NCI-H1694 treated with DMSO at 0.1 percent for 48 hours (cell line): ENCODE measurements around the gene NIFK.
"Not testable (repeated sequence)": the region's sequence is repeated elsewhere in the genome, so short reads cannot be mapped to it uniquely, and the experiment has no call there.

Experiments
- DNase-seq: peaks from one replicate; lab custom pipeline; 2025; lab: John Stamatoyannopoulos, UW

NIFK gene

DNA sequence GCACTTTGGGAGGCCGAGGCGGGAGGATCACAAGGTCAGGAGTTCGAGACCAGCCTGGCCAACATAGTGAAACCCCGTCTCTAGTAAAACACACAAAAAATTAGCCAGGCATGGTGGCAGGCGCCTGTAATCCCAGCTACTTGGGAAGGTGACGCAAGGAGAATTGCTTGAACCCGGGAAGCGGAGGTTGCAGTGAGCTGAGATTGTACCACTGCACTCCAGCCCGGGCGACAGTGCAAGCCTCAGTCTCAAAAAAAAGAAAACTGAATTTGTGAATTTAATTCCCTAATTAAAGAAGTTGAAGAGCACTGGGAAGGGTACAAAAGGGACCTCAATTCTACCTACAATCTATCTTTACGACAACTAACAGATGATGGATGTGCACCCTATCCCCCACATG is 2.1 kb downstream of the NIFK start:
- DNase-seq = not testable (repeated sequence)

DNA sequence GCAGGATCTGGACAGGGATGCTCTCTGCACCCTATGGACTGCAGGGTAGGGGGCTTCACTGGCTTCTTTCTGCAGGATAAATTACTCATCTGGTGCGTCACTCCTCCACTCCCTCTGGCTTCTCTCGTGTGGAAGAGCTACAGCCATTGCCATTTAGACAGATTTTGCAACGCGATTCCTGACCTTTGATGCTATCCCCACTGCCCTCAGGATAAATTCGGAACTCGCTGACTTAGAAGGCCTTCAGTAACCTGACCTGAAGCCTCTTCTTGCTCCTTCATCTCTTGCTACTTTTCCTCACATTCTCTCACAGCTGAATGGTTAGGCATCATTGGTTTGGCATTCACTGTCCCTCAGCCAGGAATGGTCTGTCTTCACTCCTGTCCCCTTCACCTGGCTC is 5.3 kb downstream of the NIFK start:
- no peak for DNase-seq

GRCh38 chr2:121727950-121728349 is 8.7 kb downstream of the NIFK start:
- no peak for DNase-seq

DNA sequence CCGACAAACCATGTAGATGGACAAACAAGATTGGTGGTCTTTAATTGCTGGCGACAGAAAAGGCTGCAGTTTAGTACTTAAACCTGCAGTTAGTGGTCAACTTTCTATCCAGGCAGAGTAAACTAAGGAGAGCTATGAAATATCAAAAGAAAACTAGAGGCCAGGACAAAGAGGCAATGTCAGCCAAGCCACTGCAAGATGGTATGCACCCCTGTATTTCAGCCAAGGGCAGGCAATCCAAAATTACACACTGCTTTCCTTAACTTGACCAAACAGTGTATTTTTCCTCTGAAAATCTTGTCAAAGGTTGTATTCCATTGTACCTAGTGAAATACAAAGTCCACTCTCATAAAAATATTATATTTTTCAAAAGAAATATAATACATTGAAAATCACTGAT is 9.3 kb downstream of the NIFK start:
- no peak for DNase-seq

DNA sequence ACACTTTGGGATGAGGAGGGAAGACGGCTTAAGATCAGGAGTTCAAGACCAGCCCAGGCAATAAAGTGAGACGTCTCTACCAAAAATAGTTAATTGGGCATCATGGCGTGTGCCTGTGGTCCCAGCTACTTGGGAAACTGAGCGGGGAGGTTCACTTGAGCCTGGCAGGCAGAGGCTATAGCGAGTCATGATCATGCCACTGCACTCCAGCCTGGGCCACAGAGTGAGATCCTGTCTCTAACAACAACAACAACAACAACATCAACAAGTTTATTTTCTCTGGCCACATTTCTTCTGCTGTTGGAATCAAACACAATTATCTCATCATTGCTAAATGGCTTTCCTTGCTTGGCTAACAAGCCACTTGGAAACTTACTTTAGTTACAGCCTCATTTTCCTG is 13.4 kb downstream of the NIFK start:
- DNase-seq = no peak

DNA sequence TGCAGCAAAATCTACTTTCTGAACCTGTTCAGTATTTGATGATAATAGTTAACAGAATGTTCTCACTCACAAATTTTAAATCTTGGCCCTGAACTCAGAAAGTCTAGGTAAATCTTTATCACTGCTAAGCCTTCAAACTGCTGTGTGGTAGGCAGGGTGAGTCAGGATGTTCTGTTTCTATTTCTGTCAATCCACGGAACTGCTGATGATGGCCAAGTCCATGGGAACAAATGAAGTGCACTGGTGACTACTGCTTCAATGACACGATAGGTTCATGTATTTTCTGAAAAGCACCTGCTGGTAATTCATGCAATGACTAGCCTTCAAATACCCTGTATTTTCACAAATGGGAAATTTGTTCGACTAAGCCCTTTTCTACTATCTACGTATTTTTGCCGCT is 14.2 kb downstream of the NIFK start:
- no peak for DNase-seq

DNA sequence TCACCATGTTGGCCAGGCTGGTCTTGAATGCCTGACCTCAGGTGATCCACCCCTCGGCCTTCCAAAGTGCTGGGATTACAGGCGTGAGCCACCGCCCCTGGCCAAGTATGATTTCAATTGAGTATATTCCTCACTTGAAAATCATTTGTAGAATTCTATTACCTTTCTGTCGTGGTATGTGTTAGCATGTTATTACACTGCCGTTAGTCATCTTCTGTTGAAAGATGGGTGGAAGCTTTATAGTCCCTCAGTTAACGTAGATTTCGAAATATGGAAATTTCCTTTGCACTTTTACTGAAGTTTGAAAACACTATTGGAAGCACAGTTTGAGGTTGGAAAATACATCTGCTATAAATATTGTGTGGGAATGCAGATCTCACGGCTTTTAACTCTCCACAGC is 14.7 kb downstream of the NIFK start:
- DNase-seq = no peak

- no peak for DNase-seq
These were observed 19.1 kb downstream of the NIFK start for GRCh38 chr2:121717529-121717928.

GRCh38 chr2:121716126-121716525 is 20.5 kb downstream of the NIFK start:
- DNase-seq = no peak

- not testable (repeated sequence) for DNase-seq
These were observed 25.2 kb downstream of the NIFK start for GRCh38 chr2:121711481-121711880.

- DNase-seq = no peak
These were observed 26.1 kb downstream of the NIFK start for GRCh38 chr2:121710470-121711170.

DNA sequence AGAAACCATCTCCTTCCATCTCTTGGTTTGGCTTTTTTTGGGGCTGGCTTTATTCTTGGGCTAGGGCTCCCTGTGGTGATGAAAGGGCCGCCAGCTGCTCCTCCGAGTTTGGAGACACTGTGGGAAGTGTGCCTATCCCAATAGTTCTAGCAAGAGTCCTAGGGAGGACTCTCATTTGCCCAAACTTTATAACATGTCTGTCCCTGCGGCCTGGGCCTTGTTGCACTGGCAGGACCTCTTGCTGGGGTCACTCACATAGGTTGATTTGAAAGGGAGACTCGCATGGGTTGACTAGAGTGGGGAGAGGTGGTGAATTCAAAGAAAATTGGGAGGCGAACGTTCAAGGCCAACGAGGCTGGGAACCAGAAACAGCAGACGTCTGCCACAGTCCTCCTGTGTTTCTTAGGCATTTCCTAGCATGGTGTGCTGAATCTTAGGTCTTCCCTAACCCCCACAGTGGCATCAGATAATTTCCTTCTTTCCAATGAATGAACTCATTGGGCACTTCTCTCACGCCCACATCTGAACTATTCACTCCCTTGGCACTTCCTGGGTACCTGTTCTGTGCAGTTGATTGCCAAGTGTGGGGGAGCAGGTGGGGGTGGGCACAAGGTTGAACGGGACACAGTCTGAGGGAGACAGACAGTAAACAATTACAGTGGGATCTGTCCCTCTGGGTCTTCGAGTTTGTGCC is 26.8 kb downstream of the NIFK start:
- no peak for DNase-seq

GRCh38 chr2:121707920-121708361 is 28.7 kb downstream of the NIFK start:
- no peak for DNase-seq

GRCh38 chr2:121707344-121707919 is 29.2 kb downstream of the NIFK start:
- DNase-seq = no peak

- no peak for DNase-seq
These were observed 30.7 kb downstream of the NIFK start for GRCh38 chr2:121705958-121706357.

DNA sequence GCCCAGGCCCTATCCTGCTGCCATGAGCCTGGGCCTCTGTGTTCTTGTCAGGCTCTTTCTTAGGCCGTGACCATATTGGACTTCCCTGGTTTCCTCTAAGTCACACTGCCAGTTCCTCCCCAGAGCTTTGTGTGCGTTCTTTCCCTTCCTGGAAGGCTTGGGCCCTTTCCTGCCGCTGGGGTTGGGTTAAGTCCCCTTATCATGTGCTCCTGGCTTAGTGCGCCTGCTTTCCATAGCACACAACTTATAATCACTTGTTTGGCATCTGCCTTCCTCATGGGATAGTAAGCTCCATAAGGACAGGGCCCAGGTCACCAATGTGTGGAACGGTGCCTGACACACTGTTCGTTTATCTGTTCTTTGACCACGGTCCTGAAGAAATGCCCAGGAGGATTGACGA is 31.3 kb downstream of the NIFK start:
- DNase-seq = no peak

DNA sequence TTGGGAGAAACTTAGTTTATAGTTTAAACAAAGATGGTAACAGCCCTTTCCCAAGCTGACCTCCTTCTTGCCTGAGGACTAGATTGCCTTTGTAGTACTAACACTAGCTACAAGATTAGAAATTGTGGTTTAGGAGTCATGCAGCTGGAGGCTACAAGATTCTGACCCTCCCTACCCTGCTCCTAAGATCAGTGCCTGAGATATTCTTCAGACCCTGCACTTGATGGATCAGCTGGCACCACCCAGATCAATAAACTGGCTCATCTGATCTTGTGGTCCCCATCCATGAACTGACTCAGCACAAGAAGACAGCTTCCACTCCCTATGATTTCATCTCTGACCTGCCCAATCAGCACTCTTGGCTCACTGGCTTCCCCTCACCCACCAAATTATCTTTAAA is 34.9 kb downstream of the NIFK start:
- DNase-seq = not testable (repeated sequence)

DNA sequence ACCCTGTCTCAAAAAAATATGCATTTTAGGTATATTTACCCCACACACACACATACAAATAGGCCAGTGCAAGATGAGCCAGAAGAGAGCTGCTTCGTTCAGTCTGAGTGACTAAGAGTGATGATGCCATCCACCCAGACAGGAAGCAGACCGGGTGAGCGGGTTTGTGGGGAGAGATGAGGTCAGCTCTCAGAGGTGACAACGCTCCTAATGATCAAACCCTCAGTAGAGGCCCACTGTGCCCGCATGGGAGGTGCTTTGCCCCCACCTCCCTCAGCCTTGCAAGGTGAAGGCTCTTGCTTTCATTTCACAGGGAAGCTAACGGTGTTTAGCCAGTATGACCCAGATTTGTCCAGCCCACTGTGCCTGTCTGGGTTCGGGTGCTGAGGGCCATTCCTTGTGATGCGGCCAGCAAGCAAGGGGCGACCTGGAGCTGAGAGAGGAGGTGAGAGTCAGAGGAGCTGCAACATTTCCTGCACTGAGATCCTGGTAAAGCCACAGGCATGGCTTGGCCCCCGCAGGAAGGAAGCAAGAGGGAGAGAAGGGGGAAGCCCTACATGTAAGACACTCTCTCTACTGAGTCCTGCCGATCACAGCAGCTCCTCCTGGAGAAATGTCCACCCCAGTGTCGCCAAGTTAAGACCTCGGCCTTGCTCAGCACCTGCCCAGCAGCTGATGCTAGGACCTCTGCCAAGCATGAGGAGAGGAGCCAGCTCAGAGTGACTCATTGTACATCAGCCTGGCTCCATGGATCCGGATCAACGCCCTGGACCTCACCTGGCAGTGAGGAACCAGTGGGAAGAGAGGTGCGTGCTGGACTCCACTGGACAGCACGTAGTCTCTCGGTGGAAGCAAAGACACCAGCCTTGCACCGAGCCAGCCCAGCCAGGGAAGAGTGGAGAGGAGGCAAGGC is 37.0 kb downstream of the NIFK start:
- no peak for DNase-seq

GRCh38 chr2:121698318-121698930 is 38.3 kb downstream of the NIFK start:
- no peak for DNase-seq

GRCh38 chr2:121697108-121697631 is 39.5 kb downstream of the NIFK start:
- DNase-seq = no peak

- no peak for DNase-seq
These were observed 40.2 kb downstream of the NIFK start for GRCh38 chr2:121696410-121696930.

GRCh38 chr2:121695171-121695451 is 41.6 kb downstream of the NIFK start:
- DNase-seq = no peak
